Amniotic stem cell (primary cell): ENCODE results near the gene KCTD5.

Experiments
- DNase-seq: peaks from one replicate; lab custom pipeline; 2025; lab: John Stamatoyannopoulos, UW

KCTD5 gene

GRCh38 chr16:2726923-2727322 lies 44.6 kb downstream of the KCTD5 start:
- DNase-seq: no peak

- no peak for DNase-seq
These were observed 45.7 kb downstream of the KCTD5 start for GRCh38 chr16:2728034-2728433.

GRCh38 chr16:2734844-2735515 lies 52.7 kb downstream of the KCTD5 start:
- DNase-seq: no peak

DNA sequence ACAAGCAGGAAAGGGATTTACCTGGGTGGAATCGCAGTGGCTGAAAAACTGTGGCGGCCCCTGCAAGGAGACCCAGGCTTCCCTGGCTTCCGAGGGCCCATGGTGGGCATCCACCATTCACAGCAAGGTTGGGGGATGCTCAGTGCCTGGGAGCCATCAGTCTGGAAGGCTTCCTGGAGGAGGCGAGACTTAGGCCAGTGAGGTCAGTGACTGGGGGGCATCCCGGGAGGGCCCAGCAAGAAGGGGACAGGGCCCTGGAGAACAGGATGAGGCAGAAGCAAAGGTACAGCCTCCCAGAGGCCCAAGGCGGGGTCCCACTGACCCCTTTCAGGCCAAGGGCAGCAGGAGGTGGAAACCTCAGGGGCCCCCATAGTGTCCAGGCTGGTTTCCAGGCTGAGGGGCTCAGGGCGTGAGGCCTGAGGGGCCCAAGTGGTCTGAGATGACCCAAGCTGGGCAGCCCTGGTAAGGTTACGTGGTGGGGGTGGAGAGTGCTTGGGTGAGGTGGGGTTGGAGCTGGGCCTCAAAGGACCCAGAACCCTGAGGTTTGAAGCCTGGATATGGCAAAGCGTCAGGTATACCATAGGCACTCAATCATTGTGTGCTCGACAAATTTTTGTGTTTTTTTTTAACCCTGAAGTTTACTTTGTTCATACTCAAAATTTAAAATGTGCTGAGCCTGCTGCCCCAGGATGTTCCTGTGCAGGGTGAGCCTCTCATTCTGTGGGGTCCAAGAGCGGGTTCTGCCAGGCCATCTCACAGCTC lies 54.3 kb downstream of the KCTD5 start:
- no peak for DNase-seq

DNA sequence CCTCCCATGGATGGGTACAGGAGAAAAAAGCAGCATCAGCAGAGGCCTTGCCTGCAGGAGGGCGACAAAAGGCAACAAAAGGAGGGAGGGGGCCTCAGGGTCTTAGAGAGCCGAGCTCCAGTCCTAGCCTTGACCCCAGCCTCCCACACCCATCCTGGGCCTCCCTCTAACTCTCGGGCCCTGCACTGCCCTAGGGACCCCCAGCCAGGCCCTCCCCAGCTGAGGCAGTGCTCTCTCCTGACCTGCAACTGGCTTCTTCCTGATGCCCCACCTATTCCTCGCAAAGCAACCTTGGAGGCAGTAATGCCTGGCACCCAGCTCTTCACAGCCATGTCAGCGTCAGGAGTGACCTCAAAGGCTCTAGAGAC lies 54.9 kb downstream of the KCTD5 start:
- DNase-seq: no peak

DNA sequence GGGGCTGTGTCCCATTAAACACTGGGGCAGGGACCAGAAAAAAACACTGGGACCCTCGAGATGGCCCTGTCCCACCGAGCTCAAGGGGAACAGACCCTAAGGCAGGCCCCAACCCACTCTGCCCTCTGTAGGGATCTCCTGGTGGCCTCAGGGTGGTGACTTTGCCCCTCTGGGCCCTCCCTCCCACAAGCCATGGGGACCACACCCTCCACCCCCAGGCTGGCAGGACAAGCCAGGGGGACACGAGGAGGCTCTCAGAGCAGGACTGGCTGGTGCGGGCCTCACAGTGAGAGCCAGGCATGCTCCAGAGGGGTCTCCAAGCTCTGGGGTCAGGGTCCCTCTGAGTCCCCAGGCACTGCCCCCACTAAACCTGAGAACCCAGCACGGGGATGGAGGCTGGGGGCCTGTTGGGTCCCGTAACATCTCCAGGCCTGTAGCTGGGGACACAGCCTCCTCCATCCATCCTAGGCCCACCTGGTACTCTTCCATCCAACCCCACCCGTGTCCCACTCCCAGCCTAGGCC lies 55.6 kb downstream of the KCTD5 start:
- no peak for DNase-seq

- DNase-seq: no peak
These were observed 56.3 kb downstream of the KCTD5 start for GRCh38 chr16:2738615-2739014.

GRCh38 chr16:2739625-2740430 lies 57.5 kb downstream of the KCTD5 start:
- no peak for DNase-seq

GRCh38 chr16:2740476-2740875 lies 58.2 kb downstream of the KCTD5 start:
- no peak for DNase-seq

- DNase-seq: no peak
These were observed 58.8 kb downstream of the KCTD5 start for GRCh38 chr16:2741168-2741567.

- no peak for DNase-seq
These were observed 60.1 kb downstream of the KCTD5 start for GRCh38 chr16:2742323-2743006.

GRCh38 chr16:2743007-2743810 lies 60.9 kb downstream of the KCTD5 start:
- DNase-seq: no peak

- no peak for DNase-seq
These were observed 62.4 kb downstream of the KCTD5 start for GRCh38 chr16:2744711-2745110.

GRCh38 chr16:2745116-2745890 lies 63.0 kb downstream of the KCTD5 start:
- no peak for DNase-seq

- DNase-seq: no peak
These were observed 63.6 kb downstream of the KCTD5 start for GRCh38 chr16:2745961-2746360.

DNA sequence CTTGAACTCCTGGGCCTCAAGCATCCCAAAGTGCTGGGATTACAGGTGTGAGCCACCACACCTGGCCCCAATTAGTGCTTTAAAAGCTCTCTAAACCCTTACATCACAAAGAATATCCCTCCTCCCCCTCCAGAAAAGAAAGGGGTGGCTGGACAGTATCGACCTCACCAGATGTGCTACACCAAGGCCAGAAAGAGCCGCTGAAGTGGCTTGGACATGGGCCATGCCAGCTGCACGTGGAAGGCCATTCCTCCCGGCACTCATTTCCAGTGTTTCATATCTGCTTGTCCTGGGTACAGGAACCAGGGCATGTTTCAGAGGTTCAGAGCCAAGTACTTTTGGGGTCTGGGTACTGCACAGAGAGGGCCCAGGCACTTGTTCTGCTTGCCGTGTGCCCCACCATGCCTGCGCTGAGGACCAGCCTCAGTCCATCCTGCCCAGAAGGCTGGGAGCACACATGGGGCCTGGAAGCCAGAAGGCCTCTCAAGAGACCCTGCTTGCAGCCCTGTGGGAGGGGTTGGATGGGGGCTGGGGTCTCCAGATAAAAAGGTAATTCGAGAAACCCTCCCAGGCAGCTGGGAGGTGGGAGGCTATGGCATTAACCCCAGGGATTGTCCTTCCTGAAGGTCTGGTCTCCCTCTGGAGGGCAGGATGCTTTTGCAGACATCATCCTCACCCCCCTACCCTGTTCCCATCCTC lies 66.6 kb downstream of the KCTD5 start:
- no peak for DNase-seq

DNA sequence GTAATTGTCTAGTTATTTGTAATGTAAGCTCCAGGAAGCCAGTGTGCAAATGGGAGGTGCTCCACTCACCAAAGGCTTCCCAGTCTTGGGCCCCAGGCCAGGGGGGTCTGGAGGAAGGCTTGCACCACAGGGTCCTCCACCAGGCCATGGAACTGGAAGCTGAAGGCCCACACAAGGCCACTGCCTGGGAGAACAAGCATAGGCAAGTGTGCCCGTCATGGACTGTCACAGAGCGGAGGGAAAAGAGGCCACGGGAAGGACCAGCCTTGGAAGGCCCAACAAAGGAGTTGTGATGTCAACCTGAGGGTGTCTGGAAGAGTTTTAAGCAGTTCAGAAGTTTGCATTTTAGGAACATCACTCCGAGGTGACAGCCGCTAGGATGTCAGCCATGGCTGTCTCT lies 67.2 kb downstream of the KCTD5 start:
- no peak for DNase-seq

- no peak for DNase-seq
These were observed 67.6 kb downstream of the KCTD5 start for GRCh38 chr16:2749936-2750335.

GRCh38 chr16:2751577-2752034 lies 69.3 kb downstream of the KCTD5 start:
- no peak for DNase-seq
